Left lung (tissue), 10 donors: ENCODE results near the gene PCSK1N. TPM values are rescaled to one million over a fixed set of nuclear protein-coding genes. Genes with fewer than 3 reads are reported as not detected.
A peak's percentile ranks its signal among the peaks of the same experiment; 100 is the strongest.

Experiments used
- ATAC-seq: fragments of 200-7000 bp; cut with Tn5 transposase; one replicate; pipeline ENCODE4 v1.9.1; 2020; ENCODE audit warnings: moderate library complexity
- DNase-seq, 4 donors: peaks; one replicate each; pipeline ENCODE4 v3.0.0-alpha.2; 2013 to 2020
- H3K27ac ChIP-seq, 2 donors: fragments of 200-600 bp; sonication (generic) in 1 of 2; one replicate each; pipeline versions ENCODE4 v1.5.0 to v1.8.0; 2020 to 2021
- H3K27me3 ChIP-seq, 2 donors: fragments of 200-600 bp; sonication (generic) in 1 of 2; one replicate each; pipeline versions ENCODE4 v1.5.0 to v1.8.0; 2020 to 2021
- H3K36me3 ChIP-seq, 2 donors: fragments of 200-600 bp; sonication (generic) in 1 of 2; one replicate each; pipeline versions ENCODE4 v1.5.0 to v1.8.0; 2020 to 2021
- H3K4me1 ChIP-seq, 2 donors: fragments of 200-600 bp; one replicate each; pipeline ENCODE4 v1.8.0; 2021
- H3K4me3 ChIP-seq, 2 donors: fragments of 200-600 bp; sonication (generic) in 1 of 2; one replicate each; pipeline versions ENCODE4 v1.5.0 to v1.8.0; 2020 to 2021; ENCODE audit warnings: mild to moderate bottlenecking in 1 of 2
- H3K9me3 ChIP-seq, 2 donors: fragments of 200-600 bp; sonication (generic) in 1 of 2; one replicate each; pipeline versions ENCODE4 v1.5.0 to v1.8.0; 2020 to 2021
- CTCF ChIP-seq, 2 donors: fragments of 200-600 bp; sonication (generic) in 1 of 2; IDR thresholded peaks; one replicate each; pipeline versions ENCODE4 v1.5.0 to v1.8.0; 2021; ENCODE audit warnings: antibody characterized with exemption in 2 of 2
- intact Hi-C, 2 donors: fragments of 100-400 bp; cut with DNase I; formaldehyde crosslinking; loops; one replicate each; pipeline versions ENCODE4 v1.11.2 to v1.14.2; 2022
- polyA plus RNA-seq, 6 donors: library from polyadenylated mRNA; unstranded; fragments of 120-200 nt; gene quantifications; one replicate each; pipeline ENCODE4 v1.2.1, GENCODE V29; 2013; ENCODE audit not compliant: insufficient read length in 6 of 6
- total RNA-seq, 2 donors: library from RNA; stranded (reverse); fragmentation: NEBNext Ultra II Directional; extraction: Animal tissue kit (Norgen Biotek cat#: 25700); gene quantifications; one replicate each; pipeline ENCODE4 v1.2.1, GENCODE V29; 2021
- donor health status: DM: no; HTN: yes; CAD: no.
- donor health status: DM: no; HTN: no; CAD: no.

Gene PCSK1N
- total and polyA plus RNA-seq, 8 donors = 1.4 to 4.9 (median 3.4) TPM

DNA sequence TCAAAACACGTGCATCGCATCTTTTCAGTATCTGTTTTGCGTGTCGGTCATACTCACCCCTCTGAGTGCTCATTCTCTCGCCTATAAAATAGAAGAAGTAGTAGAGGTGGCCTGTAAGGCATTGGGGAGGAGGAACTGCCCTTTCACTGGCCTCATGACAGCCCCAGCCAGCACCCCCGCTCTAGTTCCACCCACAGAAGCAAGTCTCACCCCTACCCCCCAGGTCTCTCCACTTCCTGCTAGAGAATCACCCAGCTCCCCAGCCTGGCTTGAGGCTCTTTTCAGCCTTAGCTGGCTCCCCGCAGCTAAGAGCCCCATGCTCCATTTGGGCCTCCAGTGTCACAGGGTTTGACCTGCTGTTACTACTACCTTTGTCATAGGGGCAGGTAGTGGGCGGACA is 21.8 kb downstream of the PCSK1N start:
- Histone ChIP-seq H3K27ac (no peak overlapping the region), H3K27me3 (no peaks in the 10 kb centered on the region), H3K36me3 (peaks cover 0 to 53% of the 10 kb centered on the region in 2 donors), H3K4me3 (no peak overlapping the region), H3K4me1 (no peaks in the 10 kb centered on the region), H3K9me3 (no peaks in the 10 kb centered on the region)
- no peak for TF ChIP-seq CTCF (IDR thresholded peaks at IDR 0.05)
- intact Hi-C loops = no loop called here
- DNase-seq = no peak
- peak; percentile 27 for ATAC-seq

DNA sequence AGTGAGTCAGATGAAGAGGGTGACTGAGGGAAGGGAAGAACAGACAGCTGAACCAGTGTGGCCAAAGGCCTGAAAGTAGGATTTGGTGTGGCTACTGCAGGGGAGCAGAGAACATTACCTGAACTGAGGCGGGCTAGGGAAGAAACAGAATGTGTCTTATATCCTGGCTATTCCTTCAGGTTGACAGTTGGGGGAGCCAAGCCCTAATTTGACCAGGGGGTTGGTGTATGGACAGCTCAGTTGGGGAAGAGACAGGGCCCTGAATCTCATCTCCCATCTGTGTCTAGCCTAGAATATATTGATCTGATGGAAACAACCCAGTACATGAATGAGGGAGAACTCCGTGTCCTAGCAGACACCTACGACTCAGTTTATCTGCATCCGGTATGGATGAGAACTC is 29.3 kb downstream of the PCSK1N start:
- H3K4me1 ChIP-seq = no peaks in the 10 kb centered on the region
- peaks cover 0 to 14% of the 10 kb centered on the region in 2 donors for H3K36me3 ChIP-seq
- no peak overlapping the region for H3K4me3 ChIP-seq
- H3K27me3 ChIP-seq = no peaks in the 10 kb centered on the region
- DNase-seq = no peak
- H3K9me3 ChIP-seq = no peaks in the 10 kb centered on the region
- no peak overlapping the region for H3K27ac ChIP-seq
- intact Hi-C loops = no loop called here
- TF ChIP-seq CTCF (IDR thresholded peaks at IDR 0.05) = no peak
- no peak for ATAC-seq

GRCh38 chrX:48802905-48803200 is 32.6 kb downstream of the PCSK1N start:
- DNase-seq (no peak), ATAC-seq (no peak)
- Histone ChIP-seq H3K9me3 (no peaks in the 10 kb centered on the region), H3K36me3 (peaks cover 0 to 7% of the 10 kb centered on the region in 2 donors), H3K27me3 (no peaks in the 10 kb centered on the region), H3K4me1 (no peaks in the 10 kb centered on the region), H3K27ac (peak overlapping the region in 1 of 2 donors; percentile 95), H3K4me3 (peak overlapping the region; percentile 37 to 52)
- intact Hi-C loops = no loop called here
- no peak for TF ChIP-seq CTCF (IDR thresholded peaks at IDR 0.05)

GRCh38 chrX:48802089-48802904 is 33.1 kb downstream of the PCSK1N start:
- ATAC-seq (peak; percentile 75), DNase-seq (peak; percentile 52 to 88 (median 85))
- no peaks in the 10 kb centered on the region for H3K9me3 ChIP-seq
- TF ChIP-seq CTCF (IDR thresholded peaks at IDR 0.05) = no peak
- H3K36me3 ChIP-seq = peaks cover 0 to 7% of the 10 kb centered on the region in 2 donors
- peak overlapping the region; percentile 84 to 95 for H3K27ac ChIP-seq
- no peaks in the 10 kb centered on the region for H3K4me1 ChIP-seq
- peak overlapping the region; percentile 37 to 52 for H3K4me3 ChIP-seq
- no peaks in the 10 kb centered on the region for H3K27me3 ChIP-seq
- intact Hi-C loops = no loop called here

GRCh38 chrX:48801280-48802088 is 33.9 kb downstream of the PCSK1N start, which contains the start of gene HDAC6:
HDAC6 (plus strand) TSS chrX:48802067; CDS start chrX:48802693, 626 bp downstream.
- Histone ChIP-seq H3K4me3 (peak within 1 kb of the TSS; percentile 44 to 52), H3K4me1 (no peaks in the 10 kb centered on the region), H3K9me3 (no peaks in the 10 kb centered on the region), H3K27me3 (no peaks in the 10 kb centered on the region), H3K36me3 (peaks cover 0 to 7% of the 10 kb centered on the region in 2 donors), H3K27ac (peak within 1 kb of the TSS; percentile 89 to 95)
- DNase-seq (peak; percentile 95 to 99 (median 96)), ATAC-seq (peak; percentile 94)
- TF ChIP-seq CTCF (IDR thresholded peaks at IDR 0.05) = peak in 1 of 2 donors; percentile 20
- intact Hi-C loops = no loop called here
